ENCODE results near the gene GDPD3.
"Not testable (repeated sequence)": the region's sequence is repeated elsewhere in the genome, so short reads cannot be mapped to it uniquely, and the experiment has no call there.

The GDPD3 gene

GRCh38 chr16:30132591-30132990 lies 19.3 kb upstream of the GDPD3 start:
- TF ChIP-seq CTCF (IDR thresholded peaks at IDR 0.05; ENCODE audit: low read depth, low read length) = no peak
- no peak overlapping the region for H3K4me3 ChIP-seq (ENCODE audit: low read depth, low read length)
- no peaks in the 10 kb centered on the region for H3K36me3 ChIP-seq
- H3K27me3 ChIP-seq = no peaks in the 10 kb centered on the region
- no peaks in the 10 kb centered on the region for H3K4me1 ChIP-seq
- H3K9me3 ChIP-seq = no peaks in the 10 kb centered on the region
- DNase-seq = no peak

GRCh38 chr16:30131869-30132475 lies 18.6 kb upstream of the GDPD3 start:
- Histone ChIP-seq H3K4me3 (ENCODE audit: low read depth, low read length) (no peak overlapping the region), H3K4me1 (no peaks in the 10 kb centered on the region), H3K36me3 (no peaks in the 10 kb centered on the region), H3K27me3 (no peaks in the 10 kb centered on the region), H3K9me3 (no peaks in the 10 kb centered on the region)
- TF ChIP-seq CTCF (IDR thresholded peaks at IDR 0.05; ENCODE audit: low read depth, low read length) = no peak
- DNase-seq = no peak

GRCh38 chr16:30127993-30128392 lies 14.7 kb upstream of the GDPD3 start:
- Histone ChIP-seq H3K9me3 (no peaks in the 10 kb centered on the region), H3K36me3 (no peaks in the 10 kb centered on the region)

DNA sequence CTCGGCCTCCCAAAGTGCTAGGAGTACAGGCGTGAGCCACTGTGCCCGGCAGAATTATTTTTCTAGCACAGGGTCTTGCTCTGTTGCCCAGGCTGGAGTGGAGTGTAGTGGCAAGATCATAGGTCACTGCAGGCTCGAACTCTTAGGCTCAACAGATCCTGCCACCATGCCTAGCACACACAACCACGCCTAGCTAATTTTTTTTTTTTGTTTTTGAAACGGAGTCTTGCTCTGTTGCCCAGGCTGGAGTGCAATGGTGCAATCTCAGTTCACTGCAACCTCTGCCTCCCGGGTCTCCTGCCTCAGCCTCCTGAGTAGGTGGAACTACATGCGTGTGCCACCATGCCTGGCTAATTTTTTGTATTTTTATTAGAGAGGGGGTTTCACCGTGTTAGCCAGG lies 12.4 kb upstream of the GDPD3 start:
- H3K4me1 ChIP-seq; H3K36me3 ChIP-seq; H3K27me3 ChIP-seq; H3K9me3 ChIP-seq; H3K4me3 ChIP-seq (ENCODE audit: low read depth, low read length); DNase-seq: not testable (repeated sequence)

More at GRCh38 chr16:30127993-30128392, 14.7 kb upstream of the GDPD3 start:
- Histone ChIP-seq H3K27me3 (no peaks in the 10 kb centered on the region), H3K4me3 (ENCODE audit: low read depth, low read length) (no peak overlapping the region), H3K4me1 (no peaks in the 10 kb centered on the region)
- no peak for TF ChIP-seq CTCF (IDR thresholded peaks at IDR 0.05; ENCODE audit: low read depth, low read length)
- no peak for DNase-seq

GRCh38 chr16:30124985-30125379 lies 11.6 kb upstream of the GDPD3 start:
- Histone ChIP-seq H3K9me3 (no peaks in the 10 kb centered on the region), H3K4me1 (peaks cover 3% of the 10 kb centered on the region; the same call in 1 of the 2 replicates), H3K4me3 (ENCODE audit: low read depth, low read length) (no peak overlapping the region), H3K27me3 (no peaks in the 10 kb centered on the region), H3K36me3 (no peaks in the 10 kb centered on the region)
- no peak for DNase-seq
- TF ChIP-seq CTCF (IDR thresholded peaks at IDR 0.05; ENCODE audit: low read depth, low read length) = no peak

DNA sequence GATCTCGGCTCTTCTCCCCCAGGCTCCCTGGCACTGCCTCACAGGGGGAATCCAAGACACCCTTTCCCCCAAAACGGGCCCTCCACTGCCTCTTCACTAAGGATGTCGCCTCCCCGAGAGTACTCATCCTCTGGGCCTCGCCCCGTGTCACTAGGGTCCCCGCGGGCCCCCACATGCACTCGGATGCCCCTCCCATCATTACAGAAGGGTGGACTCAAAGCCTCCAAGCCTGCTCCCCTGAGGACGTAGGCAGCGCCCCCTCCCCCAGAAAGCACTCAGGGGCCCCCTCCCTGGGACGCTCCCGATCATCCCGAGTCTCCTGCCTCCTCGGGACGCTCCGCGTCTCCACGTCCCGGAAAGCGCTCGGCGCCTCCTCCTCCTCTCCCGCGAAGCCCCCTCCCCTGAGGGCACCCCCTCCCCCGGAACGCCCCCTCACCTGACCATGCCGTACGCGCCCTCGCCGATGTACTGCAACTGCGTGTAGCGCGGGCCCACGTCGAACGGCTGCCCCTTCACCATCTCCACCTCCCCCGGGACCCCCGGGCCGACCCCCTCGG lies 9.3 kb upstream of the GDPD3 start:
- H3K36me3 ChIP-seq = peaks cover 4% of the 10 kb centered on the region; the same call in 1 of the 2 replicates
- no peak for DNase-seq
- H3K27me3 ChIP-seq = no peaks in the 10 kb centered on the region
- H3K4me3 ChIP-seq (ENCODE audit: low read depth, low read length) = peak overlapping the region; percentile 71
- no peak for TF ChIP-seq CTCF (IDR thresholded peaks at IDR 0.05; ENCODE audit: low read depth, low read length)
- peaks cover 3% of the 10 kb centered on the region; the same call in 1 of the 2 replicates for H3K4me1 ChIP-seq
- no peaks in the 10 kb centered on the region for H3K9me3 ChIP-seq
